GM11168 (cell line): ENCODE measurements around the gene ADAM15.

Source experiments
- in situ Hi-C: fragments of 300-500 bp; cut with MboI; formaldehyde crosslinking; loops from one replicate; pipeline ENCODE4 v1.12.0; 2022; ENCODE audit warnings: low sequenced_read_pairs; ENCODE audit not compliant: unreplicated experiment

Gene ADAM15

DNA sequence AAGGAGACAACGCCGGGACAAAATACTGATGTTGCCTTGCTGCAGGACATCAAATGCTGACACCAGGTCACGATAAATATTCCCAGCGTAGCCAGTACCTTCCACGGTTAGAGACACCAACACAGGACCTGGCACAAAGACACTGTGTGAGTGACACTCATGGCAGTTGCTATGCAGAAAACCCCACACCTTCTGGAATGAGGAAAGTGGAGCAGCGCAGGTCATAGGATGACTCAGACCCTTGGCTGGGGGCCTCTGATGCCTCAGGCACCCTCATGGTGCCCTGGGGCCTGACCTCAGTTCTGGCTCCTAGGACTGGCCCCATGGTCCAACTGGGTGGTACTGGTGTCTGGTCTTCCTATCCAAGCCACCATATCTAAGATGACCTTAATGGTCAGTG, 24.5 kb upstream of the ADAM15 start:
- in situ Hi-C loops, result no loop called here

DNA sequence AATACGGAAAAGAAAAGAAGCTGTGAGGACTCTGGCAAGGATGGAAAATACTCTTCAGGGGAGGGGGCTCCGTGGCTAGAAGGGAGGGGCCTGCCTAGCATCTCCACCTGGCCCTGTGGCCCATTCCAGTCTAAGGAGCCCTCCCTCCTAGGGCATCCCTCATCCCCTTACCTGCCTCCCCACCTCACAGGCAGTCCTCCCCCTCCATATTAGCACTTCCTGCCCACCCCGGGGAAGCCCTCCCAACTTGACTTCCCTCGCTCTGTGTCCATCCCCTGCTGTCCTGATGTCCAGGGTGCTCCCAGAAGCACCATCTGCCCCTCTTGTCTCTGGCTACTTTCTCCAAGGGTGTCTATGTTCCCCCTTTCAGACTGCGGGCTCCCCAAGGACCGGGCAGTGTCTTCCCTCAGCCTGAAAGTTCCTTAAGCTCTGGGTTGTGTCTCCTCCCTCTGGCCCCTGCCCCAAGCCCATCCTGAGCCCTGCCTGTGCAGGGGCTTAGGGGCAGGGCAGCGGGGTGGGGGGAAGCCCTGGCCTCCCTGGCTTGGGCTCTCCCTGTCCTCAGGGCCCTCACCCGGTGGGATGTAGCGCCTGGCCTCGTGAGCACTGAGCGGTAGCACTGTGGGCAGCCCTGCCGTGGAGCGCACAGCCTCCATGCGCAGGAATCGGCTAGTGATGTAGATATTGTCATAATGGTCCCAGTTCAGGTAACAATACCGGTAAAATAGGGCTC, 21.4 kb upstream of the ADAM15 start:
- in situ Hi-C loops, result no loop called here

DNA sequence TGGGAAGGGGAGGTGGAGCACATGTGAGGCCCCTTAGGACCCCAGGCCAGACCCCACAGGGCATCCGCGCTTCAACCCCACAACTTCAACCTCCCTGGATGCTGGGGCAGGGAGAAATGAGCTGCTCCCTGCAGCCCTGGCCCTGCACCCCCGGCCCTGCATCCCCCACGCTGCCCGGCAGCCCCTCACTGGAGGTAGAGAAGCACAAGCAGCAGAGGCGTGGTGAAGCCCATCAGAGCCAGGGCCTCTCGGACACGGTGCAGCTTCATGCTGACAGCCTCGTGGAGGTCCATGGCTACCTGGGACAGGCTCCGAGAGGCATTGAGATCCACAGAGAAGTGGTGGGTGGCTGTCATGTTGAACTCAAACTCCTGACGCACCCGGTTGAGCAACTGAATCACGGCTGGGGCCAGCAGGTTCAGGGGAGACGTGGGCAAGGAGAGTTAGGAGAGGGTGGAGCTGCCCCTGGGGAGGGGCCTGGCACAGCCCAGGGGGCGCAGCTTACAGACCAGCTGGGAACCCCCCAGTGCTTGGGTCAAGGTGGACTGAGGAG, 20.8 kb upstream of the ADAM15 start:
- in situ Hi-C loops, result no loop called here

DNA sequence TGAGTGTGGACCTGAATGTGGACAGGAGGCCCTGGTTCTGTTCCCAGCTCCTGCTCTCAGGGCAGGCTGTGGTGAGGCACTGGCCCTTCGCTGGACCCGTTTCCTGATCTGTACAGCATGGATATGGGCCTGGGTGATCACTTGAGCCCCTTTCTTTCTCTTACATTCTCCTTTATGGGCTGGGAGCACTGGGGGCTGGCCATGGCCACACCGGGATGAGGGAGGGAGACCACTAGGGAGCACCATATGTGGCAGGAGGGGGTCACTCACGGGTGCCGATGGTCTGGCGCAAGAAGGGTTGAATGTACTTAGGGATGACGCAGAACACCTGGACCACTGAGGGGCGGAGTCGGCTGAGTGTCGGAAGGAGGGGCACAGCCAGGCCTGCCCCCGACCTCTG, 20.2 kb upstream of the ADAM15 start:
- in situ Hi-C loops, result no loop called here

DNA sequence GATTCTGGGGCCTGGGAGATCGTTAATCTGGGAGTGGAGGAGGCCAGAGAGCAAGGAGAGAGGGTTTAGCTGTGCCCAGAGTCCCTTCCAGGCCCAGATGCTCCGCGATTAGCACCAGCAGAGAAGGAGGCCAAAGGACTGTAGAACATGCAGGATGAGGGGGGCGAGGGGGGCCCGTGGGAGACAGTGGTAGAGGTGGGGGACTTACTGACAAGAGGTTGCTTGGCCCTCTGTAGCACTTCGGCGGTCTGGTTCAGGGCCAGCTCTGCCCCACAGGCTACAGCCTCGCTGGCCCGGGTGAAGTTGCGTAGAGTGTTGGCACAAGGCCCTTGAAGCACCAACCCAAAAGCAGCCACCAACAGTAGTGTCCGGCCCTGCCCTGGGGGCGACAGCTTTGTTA, 18.2 kb upstream of the ADAM15 start:
- in situ Hi-C loops, result no loop called here

DNA sequence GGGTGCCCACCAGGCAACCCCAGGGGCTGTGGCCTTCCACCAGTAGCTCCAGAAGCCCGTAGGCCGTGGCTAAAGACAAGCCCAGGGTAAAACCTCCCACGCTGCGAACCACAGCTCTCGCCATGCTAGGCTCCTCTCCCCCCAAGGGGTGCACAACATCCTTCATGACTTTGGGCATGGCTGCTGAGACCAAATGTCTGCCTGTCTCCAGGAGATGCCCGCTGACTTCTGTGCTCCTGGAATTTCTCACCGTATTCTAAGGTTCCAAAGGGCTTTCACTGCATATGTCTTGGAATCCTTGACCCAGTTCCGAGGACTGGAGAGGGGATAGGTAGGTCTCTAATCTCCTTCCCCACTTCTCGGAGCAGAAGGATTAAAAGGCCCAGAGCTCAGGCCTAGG, 17.6 kb upstream of the ADAM15 start, which contains the start of the genes DCST1 and DCST2:
DCST1 (plus strand) TSS at position 301 of the 400 bp plus-strand sequence. CDS start 213 bp downstream, outside the sequence.
DCST2 (minus strand) TSS at position 258 of the 400 bp plus-strand sequence; CDS start at position 178, 80 bp downstream.
- in situ Hi-C loops, result no loop called here

DNA sequence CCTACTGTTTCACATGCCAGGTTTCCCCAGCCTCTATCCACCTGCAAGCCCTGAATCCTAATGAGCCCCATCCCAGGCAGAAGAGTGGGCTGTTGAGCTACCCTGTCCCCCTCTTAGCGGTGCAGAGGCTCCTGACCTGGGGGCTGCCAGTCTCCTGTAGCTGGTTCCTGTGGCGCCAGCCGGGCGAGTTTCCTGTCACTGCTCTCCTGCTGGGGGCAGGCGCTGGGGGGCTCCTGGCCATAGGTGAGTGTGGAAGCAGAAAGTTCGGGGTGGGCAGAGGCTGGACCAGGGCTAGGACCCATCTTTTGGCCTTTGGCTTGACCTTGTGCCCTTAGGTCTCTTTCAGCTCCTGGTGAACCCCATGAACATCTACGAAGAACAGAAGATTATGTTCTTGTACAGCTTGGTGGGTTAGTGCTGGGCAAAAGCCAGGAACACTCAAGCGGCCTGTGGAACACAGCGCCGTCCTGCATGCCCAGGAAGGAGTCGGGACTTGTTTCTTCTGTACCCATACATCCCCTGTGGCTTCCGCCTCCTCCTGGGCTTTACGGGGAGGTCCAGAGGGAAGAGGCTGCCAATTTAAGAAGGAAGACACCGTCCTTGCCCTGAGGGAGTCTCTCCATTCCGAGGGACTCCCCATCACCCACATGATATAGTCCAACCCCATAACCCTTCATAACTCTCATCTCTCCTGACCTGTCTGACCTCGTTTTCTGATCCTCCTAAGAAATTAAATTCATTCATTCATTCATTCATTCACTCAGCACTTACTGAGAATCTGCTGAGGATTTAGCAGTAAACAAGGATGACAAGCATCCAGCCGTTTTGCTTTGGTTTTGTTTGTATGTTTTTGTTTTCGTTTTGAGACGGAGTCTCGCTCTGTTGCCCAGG, 16.6 kb upstream of the ADAM15 start:
- in situ Hi-C loops, result no loop called here

DNA sequence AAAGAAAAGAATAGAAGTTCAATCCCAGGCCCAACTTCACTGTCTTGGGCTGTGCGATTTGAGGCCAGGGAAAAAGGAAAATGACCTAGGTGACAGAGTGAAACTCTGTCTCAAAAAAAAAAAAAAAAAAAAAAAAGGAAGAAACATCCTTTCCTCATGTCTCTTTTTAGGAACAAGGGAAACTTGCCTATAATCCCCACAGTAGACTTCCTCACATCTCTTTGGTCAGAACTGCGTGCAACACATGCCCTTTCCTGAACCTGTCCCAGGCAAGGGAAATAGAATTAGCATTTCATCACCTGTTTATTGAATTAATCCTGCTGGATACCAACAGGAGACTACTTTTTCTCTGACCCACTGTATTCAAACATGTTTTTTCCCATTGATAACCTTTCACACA, 15.2 kb upstream of the ADAM15 start:
- in situ Hi-C loops, result no loop called here

DNA sequence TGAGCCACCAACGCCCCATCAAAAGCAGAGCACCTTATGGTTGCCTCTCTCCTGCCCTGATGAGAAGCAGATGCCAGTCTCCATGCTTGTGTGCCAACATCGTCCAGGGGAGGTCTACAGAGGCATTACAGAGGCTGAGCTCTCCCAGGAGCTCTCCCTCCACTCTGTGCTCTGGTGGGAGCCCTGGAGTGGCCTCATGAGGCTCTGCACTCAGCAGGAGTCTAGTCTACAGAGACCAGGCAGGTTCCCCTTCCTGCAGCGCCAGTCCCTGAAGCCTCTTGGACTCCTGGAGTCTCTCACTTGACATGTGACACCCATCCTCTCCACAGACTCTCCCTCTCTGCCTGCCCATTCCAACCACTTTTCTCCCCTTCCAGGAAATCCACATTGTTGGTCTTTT, 14.1 kb upstream of the ADAM15 start:
- in situ Hi-C loops, result no loop called here

DNA sequence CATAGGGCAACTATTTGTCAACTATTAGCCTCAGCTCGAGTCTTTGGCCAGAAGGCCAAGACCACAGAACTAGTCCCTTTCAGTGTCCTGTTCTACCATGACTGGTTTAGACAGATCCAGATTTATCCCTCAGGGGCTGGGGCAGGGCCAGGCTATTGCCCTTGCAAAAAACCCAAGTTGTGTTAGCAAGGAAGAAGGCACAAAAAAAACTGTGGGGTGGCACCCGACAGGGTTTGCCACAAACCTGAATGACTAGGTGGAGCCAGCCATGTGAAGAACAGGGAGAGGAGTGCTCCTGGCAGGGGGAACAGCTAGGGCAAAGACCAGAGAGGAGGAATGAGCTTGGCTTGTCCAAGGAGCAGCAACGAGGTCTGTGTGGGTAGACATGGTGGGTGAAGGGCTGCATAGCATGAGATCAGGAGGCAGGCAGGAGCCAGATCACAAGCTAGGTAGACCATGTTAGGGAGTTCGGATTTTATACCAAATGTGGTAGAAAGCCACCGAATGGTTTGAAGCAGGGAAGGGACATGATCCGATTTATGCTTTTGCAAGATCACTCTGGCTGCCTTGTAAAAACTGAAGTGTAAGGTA, 13.2 kb upstream of the ADAM15 start:
- in situ Hi-C loops, result no loop called here

DNA sequence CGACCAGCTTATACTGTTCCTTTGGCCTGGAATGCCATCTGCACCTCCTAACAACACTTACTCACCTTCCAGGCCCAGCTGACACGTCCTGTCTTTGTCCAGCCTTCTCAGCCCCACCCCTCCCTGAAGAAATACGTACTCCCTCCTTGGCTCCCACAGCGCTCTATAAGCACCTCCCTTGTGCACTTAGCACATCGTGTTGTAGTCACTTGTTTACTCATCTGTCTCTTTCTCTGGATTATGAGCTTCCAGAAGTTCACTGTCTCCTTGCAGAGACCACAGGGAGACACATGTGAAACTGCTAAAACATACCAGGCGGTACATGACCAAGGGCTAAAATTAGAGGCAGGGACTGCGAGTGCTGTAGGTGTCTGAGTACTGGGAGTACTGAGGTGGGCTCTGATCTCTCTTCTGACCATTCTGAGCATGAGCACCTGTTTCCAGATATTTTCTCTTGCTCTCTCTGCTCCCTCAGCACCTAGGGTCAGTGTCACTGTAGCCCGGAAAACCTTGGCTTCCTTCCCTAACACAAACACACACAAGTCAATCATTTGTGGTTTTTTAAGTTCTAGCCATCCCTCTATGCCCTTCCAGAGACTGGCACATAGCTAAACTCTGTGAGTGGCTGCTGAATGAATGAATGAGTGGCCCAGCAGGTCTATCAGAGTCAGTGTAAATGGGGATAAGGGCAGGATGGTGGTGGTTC, 12.4 kb upstream of the ADAM15 start:
- in situ Hi-C loops, result no loop called here

DNA sequence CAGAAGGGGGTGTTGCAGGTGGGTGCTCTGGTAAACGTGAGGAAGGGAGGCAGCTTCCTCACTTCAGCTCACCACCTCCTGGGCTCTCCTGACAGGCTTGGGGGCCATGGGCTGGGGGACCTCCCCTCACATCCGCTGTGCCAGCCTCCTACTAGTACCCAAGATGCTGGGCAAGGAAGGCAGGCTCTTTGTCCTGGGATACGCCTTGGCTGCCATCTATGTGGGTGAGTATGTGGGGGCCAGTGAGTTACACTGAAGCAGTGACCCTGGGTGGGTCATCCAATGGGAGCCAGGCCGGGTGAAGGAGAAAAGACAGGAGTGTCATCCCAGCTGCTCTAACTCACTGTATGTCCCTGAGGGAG, 11.8 kb upstream of the ADAM15 start:
- in situ Hi-C loops, result no loop called here

DNA sequence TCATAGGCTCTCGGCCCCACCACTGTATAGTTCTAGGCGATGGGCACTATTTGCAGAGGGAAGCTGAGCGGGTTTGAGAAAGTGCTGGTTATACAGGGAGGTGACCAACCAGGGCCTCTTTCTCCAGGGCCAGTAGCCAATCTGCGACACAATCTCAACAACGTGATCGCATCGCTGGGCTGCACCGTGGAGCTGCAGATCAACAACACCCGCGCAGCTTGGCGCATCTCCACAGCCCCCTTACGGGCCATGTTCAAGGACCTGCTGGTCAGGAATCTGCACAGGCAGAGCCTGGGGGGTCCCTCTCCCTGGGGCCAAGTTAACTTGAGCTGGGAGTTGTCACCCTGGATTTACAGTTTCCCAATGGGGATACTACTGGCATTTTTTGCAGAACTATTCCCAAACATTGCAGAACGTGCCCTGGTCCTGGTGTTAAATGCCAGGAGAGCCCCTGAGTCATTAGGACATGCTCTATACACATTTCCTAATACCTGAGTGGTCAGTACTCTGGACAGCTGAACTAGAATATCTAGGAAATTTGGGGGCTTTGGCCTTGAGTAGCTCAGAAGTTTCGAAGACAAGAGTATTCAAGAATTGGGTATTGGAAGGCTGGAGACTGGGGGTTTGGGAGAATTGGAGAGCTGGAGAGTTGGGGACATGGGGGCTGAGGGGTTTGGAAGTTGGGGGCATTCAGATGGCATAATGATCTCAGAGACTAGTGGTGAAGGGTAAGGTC, 10.6 kb upstream of the ADAM15 start:
- in situ Hi-C loops, result no loop called here

DNA sequence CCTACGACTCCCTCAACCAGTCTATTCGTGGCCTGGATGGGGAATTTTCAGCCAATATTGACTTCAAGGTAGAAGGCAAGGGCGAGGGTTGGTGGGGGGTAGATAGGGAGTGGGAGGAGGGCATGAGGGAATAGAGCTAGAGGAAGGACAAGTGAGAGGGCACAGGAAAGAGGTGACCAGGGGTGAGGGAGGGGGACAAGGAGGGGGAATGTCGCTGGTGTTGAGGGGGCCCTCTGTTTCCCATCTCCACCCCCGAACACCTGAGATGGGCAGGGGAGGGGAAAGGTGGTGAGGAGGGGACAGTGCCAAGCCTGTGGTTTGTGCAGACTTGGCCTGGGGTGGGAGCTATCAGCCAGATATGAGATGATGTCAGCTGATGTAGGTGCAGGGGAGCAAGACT, 8.3 kb upstream of the ADAM15 start:
- in situ Hi-C loops, result no loop called here

DNA sequence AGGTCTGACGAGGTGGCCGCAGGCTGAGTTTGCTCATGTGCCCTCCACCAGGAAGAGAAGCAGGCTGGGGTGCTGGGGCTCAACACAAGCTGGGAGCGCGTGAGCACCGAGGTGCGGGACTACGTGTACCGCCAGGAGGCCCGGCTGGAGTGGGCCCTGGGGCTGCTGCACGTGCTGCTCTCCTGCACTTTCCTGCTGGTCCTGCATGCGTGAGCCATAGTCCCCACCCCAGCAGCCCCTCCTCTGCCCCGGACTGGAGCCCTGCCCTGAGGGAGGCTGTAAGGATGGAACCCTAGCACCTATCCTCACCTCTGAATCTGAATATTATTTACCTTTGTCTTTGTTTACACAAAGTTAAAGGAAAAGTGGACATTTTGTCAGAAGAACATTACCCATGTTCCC, 7.8 kb upstream of the ADAM15 start:
- in situ Hi-C loops, result no loop called here

DNA sequence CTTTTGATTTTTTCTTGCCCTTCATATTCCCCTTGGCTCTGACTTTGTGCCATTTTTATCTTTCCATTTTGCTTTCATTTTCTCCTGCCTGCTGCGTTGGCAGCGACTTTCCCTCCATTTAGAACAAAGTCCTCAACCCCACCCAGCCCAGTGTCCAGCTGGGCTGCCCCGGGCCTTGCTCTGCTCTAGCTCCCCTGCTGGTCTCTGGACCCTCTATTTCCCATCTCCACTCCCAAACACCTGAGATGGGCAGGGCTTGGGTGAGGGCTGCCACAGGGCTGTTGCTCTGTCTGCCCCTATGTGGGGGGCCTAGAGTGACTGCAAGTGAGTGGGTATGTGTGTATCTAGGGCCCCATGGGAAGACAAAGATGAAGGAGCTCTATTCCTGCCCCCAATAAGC, 7.3 kb upstream of the ADAM15 start:
- in situ Hi-C loops, result no loop called here

DNA sequence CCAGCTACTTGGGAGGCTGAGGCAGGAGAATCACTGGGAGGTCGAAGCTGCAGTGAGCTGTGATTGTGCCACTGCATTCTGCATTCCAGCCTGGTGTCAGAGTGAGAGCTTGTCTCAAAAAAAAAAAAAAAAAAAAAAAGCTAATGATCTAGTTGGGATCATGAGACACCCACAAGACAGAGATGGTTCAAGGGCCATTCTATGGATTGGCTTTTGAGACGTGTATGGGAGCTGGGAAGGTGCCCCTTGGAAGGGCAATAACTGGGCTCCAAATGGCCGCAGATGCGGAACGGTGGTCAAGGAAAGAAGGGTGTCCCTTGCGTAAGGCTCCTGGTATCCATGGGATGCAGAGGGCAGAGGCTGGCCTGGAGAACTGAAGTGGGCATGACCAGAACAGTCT, 6.8 kb upstream of the ADAM15 start:
- in situ Hi-C loops, result no loop called here

DNA sequence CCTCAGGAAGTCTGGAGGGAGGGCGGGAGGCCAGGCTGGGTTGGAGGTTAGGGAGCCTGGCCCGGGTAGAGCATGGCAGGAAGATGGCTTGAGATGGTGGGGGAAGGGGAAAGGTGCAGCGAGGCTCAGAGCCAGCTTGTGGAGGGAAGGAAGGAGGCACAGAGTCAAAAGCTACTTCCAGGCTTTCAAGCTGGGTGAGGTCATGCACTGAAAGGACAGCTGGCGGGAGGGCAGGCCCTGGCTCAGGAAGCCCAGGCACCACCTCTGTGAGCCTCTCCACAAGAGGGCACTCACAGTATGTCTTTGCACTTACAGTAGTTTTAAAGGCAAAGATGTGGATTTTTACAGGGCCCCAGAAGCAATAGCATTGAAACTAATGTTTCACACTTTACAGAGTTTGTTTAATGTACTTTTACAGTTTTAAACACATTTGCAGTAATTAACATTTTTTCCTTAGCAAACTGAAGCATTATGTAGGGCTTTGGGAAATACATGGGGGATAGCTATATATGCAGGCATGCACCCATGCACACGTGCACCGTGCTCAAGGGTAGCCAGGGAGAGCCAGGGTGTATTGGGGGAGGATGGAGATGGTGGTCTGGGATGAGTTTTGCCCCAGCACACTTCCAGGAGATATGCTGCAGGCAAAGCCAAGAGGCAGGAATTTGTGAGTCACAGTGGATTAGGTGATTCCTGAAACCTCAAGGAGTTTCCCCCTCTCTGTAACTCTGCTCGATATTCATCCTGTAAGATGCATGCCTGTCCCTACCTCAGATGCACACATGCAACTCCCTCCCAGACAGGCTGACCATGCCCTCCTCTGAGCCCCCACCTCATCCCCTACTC, 6.1 kb upstream of the ADAM15 start:
- in situ Hi-C loops, result no loop called here
